Stimulated activated naive CD8-positive, alpha-beta T cell treated with anti-CD3 and anti-CD28 coated beads, Interleukin-15, Interleukin-2, amounts not matched to agents 100 ng/mL and 50 ng/mL, for 24 hours (primary cell): Measurements from ENCODE around the gene ARHGAP33.
"Not testable (repeated sequence)": the region's sequence is repeated elsewhere in the genome, so short reads cannot be mapped to it uniquely, and the experiment has no call there.

Experiments
- H3K27ac Mint-ChIP-seq: one replicate; pipeline ENCODE4 v1.8.0; 2021; ENCODE audit warnings: mild to moderate bottlenecking, mixed read lengths
- H3K27me3 Mint-ChIP-seq: one replicate; pipeline ENCODE4 v1.8.0; 2021; ENCODE audit warnings: mixed read lengths
- H3K36me3 Mint-ChIP-seq: one replicate; pipeline ENCODE4 v1.8.0; 2021; ENCODE audit warnings: low read depth, mixed read lengths
- H3K4me1 Mint-ChIP-seq: one replicate; pipeline ENCODE4 v1.8.0; 2021; ENCODE audit warnings: low read depth, mixed read lengths
- H3K4me3 Mint-ChIP-seq: one replicate; pipeline ENCODE4 v1.8.0; 2021; ENCODE audit warnings: mild to moderate bottlenecking, mixed read lengths
- H3K9me3 Mint-ChIP-seq: one replicate; pipeline ENCODE4 v1.8.0; 2021; ENCODE audit warnings: mixed read lengths

ARHGAP33 gene

GRCh38 chr19:35807633-35808032 lies 32.3 kb downstream of the ARHGAP33 start:
- no peaks in the 10 kb centered on the region for H3K9me3 Mint-ChIP-seq
- H3K27ac Mint-ChIP-seq: no peak overlapping the region
- peaks cover 8% of the 10 kb centered on the region for H3K4me1 Mint-ChIP-seq
- H3K4me3 Mint-ChIP-seq: no peak overlapping the region
- no peaks in the 10 kb centered on the region for H3K36me3 Mint-ChIP-seq
- peaks cover 8% of the 10 kb centered on the region for H3K27me3 Mint-ChIP-seq

- no peaks in the 10 kb centered on the region for H3K36me3 Mint-ChIP-seq
- no peak overlapping the region for H3K27ac Mint-ChIP-seq
- H3K27me3 Mint-ChIP-seq: peaks cover 19% of the 10 kb centered on the region
- no peaks in the 10 kb centered on the region for H3K9me3 Mint-ChIP-seq
- no peaks in the 10 kb centered on the region for H3K4me1 Mint-ChIP-seq
- no peak overlapping the region for H3K4me3 Mint-ChIP-seq
These were observed 36.2 kb downstream of the ARHGAP33 start for GRCh38 chr19:35811317-35812219.

GRCh38 chr19:35812220-35813042 lies 37.1 kb downstream of the ARHGAP33 start, which contains the start of gene PRODH2:
PRODH2 (minus strand) TSS chr19:35812845; CDS start chr19:35812805, 40 bp downstream.
- H3K27me3 Mint-ChIP-seq: peaks cover 21% of the 10 kb centered on the region
- no peak within 1 kb of the TSS for H3K4me3 Mint-ChIP-seq
- no peaks in the 10 kb centered on the region for H3K9me3 Mint-ChIP-seq
- no peaks in the 10 kb centered on the region for H3K36me3 Mint-ChIP-seq
- no peak within 1 kb of the TSS for H3K27ac Mint-ChIP-seq
- no peaks in the 10 kb centered on the region for H3K4me1 Mint-ChIP-seq

- Mint-ChIP-seq H3K27ac (no peak overlapping the region), H3K9me3 (no peaks in the 10 kb centered on the region), H3K36me3 (no peaks in the 10 kb centered on the region), H3K4me3 (no peak overlapping the region), H3K4me1 (no peaks in the 10 kb centered on the region), H3K27me3 (peaks cover 22% of the 10 kb centered on the region)
These were observed 37.9 kb downstream of the ARHGAP33 start for GRCh38 chr19:35813043-35813890.

- Mint-ChIP-seq H3K9me3 (no peaks in the 10 kb centered on the region), H3K36me3 (no peaks in the 10 kb centered on the region), H3K4me1 (no peaks in the 10 kb centered on the region), H3K27me3 (peaks cover 18% of the 10 kb centered on the region), H3K4me3 (no peak overlapping the region), H3K27ac (no peak overlapping the region)
These were observed 40.9 kb downstream of the ARHGAP33 start for GRCh38 chr19:35816262-35816661.

- Mint-ChIP-seq H3K27me3 (peaks cover 18% of the 10 kb centered on the region), H3K4me1 (no peaks in the 10 kb centered on the region), H3K9me3 (no peaks in the 10 kb centered on the region), H3K27ac (no peak overlapping the region), H3K4me3 (no peak overlapping the region), H3K36me3 (no peaks in the 10 kb centered on the region)
These were observed 41.5 kb downstream of the ARHGAP33 start for GRCh38 chr19:35816846-35817245.

- Mint-ChIP-seq H3K9me3 (no peaks in the 10 kb centered on the region), H3K4me1 (no peaks in the 10 kb centered on the region)
These were observed 43.1 kb downstream of the ARHGAP33 start for GRCh38 chr19:35818445-35818844.

GRCh38 chr19:35822579-35822978 lies 47.2 kb downstream of the ARHGAP33 start:
- no peaks in the 10 kb centered on the region for H3K36me3 Mint-ChIP-seq
- no peaks in the 10 kb centered on the region for H3K9me3 Mint-ChIP-seq

More at GRCh38 chr19:35818445-35818844, 43.1 kb downstream of the ARHGAP33 start:
- Mint-ChIP-seq H3K36me3 (no peaks in the 10 kb centered on the region), H3K4me3 (no peak overlapping the region), H3K27ac (no peak overlapping the region), H3K27me3 (peaks cover 19% of the 10 kb centered on the region)

GRCh38 chr19:35824150-35824549 lies 48.8 kb downstream of the ARHGAP33 start:
- H3K27me3 Mint-ChIP-seq: peaks cover 27% of the 10 kb centered on the region
- H3K36me3 Mint-ChIP-seq: no peaks in the 10 kb centered on the region
- H3K4me3 Mint-ChIP-seq: no peak overlapping the region
- no peaks in the 10 kb centered on the region for H3K9me3 Mint-ChIP-seq
- H3K27ac Mint-ChIP-seq: no peak overlapping the region
- H3K4me1 Mint-ChIP-seq: no peaks in the 10 kb centered on the region

More at GRCh38 chr19:35822579-35822978, 47.2 kb downstream of the ARHGAP33 start:
- Mint-ChIP-seq H3K27me3 (peaks cover 24% of the 10 kb centered on the region), H3K4me1 (no peaks in the 10 kb centered on the region), H3K4me3 (no peak overlapping the region), H3K27ac (no peak overlapping the region)

- peaks cover 32% of the 10 kb centered on the region for H3K27me3 Mint-ChIP-seq
- no peaks in the 10 kb centered on the region for H3K9me3 Mint-ChIP-seq
- H3K36me3 Mint-ChIP-seq: no peaks in the 10 kb centered on the region
- H3K4me1 Mint-ChIP-seq: no peaks in the 10 kb centered on the region
- H3K27ac Mint-ChIP-seq: no peak overlapping the region
- H3K4me3 Mint-ChIP-seq: no peak overlapping the region
These were observed 53.4 kb downstream of the ARHGAP33 start for GRCh38 chr19:35828692-35829301.

- H3K27ac Mint-ChIP-seq: no peak overlapping the region
- H3K4me1 Mint-ChIP-seq: no peaks in the 10 kb centered on the region
- no peaks in the 10 kb centered on the region for H3K36me3 Mint-ChIP-seq
- H3K9me3 Mint-ChIP-seq: no peaks in the 10 kb centered on the region
- H3K4me3 Mint-ChIP-seq: no peak overlapping the region
- peaks cover 34% of the 10 kb centered on the region for H3K27me3 Mint-ChIP-seq
These were observed 55.6 kb downstream of the ARHGAP33 start for GRCh38 chr19:35830986-35831385.

- Mint-ChIP-seq H3K27ac (no peak overlapping the region), H3K4me1 (no peaks in the 10 kb centered on the region), H3K9me3 (no peaks in the 10 kb centered on the region), H3K27me3 (peaks cover 36% of the 10 kb centered on the region), H3K36me3 (no peaks in the 10 kb centered on the region), H3K4me3 (no peak overlapping the region)
These were observed 56.7 kb downstream of the ARHGAP33 start for GRCh38 chr19:35832054-35832453.

- H3K4me3 Mint-ChIP-seq: no peak overlapping the region
- no peaks in the 10 kb centered on the region for H3K36me3 Mint-ChIP-seq
- no peaks in the 10 kb centered on the region for H3K4me1 Mint-ChIP-seq
- H3K27ac Mint-ChIP-seq: no peak overlapping the region
- no peaks in the 10 kb centered on the region for H3K9me3 Mint-ChIP-seq
- H3K27me3 Mint-ChIP-seq: peaks cover 31% of the 10 kb centered on the region
These were observed 58.6 kb downstream of the ARHGAP33 start for GRCh38 chr19:35833972-35834371.

- peaks cover 27% of the 10 kb centered on the region for H3K27me3 Mint-ChIP-seq
- not testable (repeated sequence) for H3K36me3 Mint-ChIP-seq, H3K4me1 Mint-ChIP-seq, H3K27ac Mint-ChIP-seq, H3K9me3 Mint-ChIP-seq, H3K4me3 Mint-ChIP-seq
These were observed 60.7 kb downstream of the ARHGAP33 start for GRCh38 chr19:35836096-35836495.
